GM12873 (cell line): ENCODE data around the gene TMPRSS9.

Experiments used
- TF ChIP-seq, protein P1 (sequence below): IDR thresholded peaks from 2 replicates; pipeline ENCODE4 v1.5.1; 2012; ENCODE audit warnings: low read depth, mild to moderate bottlenecking, moderate library complexity, low read length, control low read depth; ENCODE audit not compliant: insufficient read depth; ENCODE audit errors: missing control alignments

The TMPRSS9 gene

GRCh38 chr19:2318923-2319322 is 41.1 kb upstream of the TMPRSS9 start:
- TF ChIP-seq, protein P1, sequence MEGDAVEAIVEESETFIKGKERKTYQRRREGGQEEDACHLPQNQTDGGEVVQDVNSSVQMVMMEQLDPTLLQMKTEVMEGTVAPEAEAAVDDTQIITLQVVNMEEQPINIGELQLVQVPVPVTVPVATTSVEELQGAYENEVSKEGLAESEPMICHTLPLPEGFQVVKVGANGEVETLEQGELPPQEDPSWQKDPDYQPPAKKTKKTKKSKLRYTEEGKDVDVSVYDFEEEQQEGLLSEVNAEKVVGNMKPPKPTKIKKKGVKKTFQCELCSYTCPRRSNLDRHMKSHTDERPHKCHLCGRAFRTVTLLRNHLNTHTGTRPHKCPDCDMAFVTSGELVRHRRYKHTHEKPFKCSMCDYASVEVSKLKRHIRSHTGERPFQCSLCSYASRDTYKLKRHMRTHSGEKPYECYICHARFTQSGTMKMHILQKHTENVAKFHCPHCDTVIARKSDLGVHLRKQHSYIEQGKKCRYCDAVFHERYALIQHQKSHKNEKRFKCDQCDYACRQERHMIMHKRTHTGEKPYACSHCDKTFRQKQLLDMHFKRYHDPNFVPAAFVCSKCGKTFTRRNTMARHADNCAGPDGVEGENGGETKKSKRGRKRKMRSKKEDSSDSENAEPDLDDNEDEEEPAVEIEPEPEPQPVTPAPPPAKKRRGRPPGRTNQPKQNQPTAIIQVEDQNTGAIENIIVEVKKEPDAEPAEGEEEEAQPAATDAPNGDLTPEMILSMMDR = no peak

DNA sequence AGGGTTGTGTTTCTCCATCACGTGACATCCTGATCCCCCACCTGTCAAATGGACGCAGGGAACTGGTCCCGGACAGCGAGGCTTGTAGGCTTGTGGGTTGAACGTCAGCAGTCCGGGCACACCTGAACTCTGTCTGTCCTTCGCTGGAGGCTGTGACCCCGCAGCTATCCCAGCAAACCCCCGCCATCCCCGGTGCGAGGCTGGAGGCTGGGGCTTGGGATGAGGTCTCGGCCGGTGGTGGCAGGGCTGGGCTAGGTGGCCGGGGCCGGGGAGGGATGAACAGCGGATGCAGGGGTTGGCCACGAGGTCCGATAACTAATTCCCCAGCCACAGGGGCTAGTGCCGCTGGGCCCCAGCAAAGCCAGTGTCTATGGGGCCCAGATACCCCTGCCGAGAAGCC is 40.5 kb upstream of the TMPRSS9 start:
- TF ChIP-seq, protein P1 = no peak

DNA sequence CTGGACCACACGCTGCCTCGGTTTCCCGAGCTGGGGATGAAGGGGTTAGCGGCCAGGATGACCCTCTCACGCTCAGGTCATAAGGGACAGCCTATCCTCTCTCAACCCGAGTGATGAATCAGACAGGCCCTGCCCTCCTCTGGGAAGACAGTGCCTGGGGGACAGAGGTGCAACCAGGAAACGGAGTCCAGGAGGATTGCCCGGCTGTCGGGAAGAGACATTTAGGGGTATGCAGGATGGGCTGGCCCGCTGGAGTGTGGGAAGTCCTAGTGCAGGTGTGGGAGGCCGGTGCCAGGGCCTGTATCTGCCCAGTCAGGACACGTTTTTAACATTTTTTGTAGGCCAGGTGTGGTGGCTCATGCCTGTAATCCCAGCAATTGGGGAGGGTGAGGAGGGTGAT is 40.0 kb upstream of the TMPRSS9 start:
- TF ChIP-seq, protein P1 = no peak

GRCh38 chr19:2320939-2321338 is 39.1 kb upstream of the TMPRSS9 start:
- TF ChIP-seq, protein P1 = no peak

DNA sequence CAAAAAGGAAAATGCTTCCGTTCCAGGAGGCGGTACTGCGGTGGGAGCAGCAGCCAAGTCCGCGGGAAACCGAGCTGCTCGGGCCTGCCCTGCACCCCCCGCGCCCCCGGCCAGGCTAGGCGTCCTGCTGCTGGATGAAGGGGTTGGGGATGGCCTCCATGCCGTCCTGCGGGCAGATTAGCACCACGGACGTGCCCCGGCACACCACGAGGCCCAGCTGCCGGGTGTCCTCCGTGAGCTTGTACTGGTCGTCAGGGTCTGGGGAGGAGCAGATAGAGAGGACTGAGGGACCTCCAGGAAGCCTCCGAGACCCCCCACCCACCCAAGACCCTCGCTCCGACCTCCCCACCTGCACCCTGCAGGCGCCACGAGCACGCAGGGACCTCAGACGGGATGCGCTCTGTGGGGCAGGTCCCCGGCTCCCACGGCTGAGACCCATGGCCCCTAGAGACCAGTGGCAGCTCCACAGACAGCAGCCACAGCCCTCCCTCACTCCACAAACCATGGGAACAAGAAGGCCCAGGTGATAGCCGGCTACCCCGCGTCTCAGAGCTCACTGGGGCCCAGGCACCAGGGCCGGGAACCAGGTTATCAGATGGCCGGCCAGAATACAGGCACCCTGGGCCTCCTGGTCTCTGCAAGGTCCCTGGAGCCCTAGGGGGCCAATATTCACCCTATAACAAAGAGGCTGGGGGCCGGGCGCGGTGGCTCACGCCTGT is 38.3 kb upstream of the TMPRSS9 start:
- TF ChIP-seq, protein P1 = no peak

- TF ChIP-seq, protein P1 = no peak
Measured at GRCh38 chr19:2323707-2324106, 36.4 kb upstream of the TMPRSS9 start.

- TF ChIP-seq, protein P1 = no peak
Measured at GRCh38 chr19:2324220-2324948, 35.7 kb upstream of the TMPRSS9 start.
